Left lung (tissue), 10 donors: ENCODE measurements around the gene DPYD. TPM values are rescaled to one million over a fixed set of nuclear protein-coding genes. Genes with fewer than 3 reads are reported as not detected.
A peak's percentile ranks its signal among the peaks of the same experiment; 100 is the strongest.

ENCODE experiments used
- ATAC-seq: fragments of 200-7000 bp; cut with Tn5 transposase; one replicate; pipeline ENCODE4 v1.9.1; 2020; ENCODE audit warnings: moderate library complexity
- DNase-seq, 4 donors: peaks; one replicate each; pipeline ENCODE4 v3.0.0-alpha.2; 2013 to 2020
- H3K27ac ChIP-seq, 2 donors: fragments of 200-600 bp; sonication (generic) in 1 of 2; one replicate each; pipeline versions ENCODE4 v1.5.0 to v1.8.0; 2020 to 2021
- H3K27me3 ChIP-seq, 2 donors: fragments of 200-600 bp; sonication (generic) in 1 of 2; one replicate each; pipeline versions ENCODE4 v1.5.0 to v1.8.0; 2020 to 2021
- H3K36me3 ChIP-seq, 2 donors: fragments of 200-600 bp; sonication (generic) in 1 of 2; one replicate each; pipeline versions ENCODE4 v1.5.0 to v1.8.0; 2020 to 2021
- H3K4me1 ChIP-seq, 2 donors: fragments of 200-600 bp; one replicate each; pipeline ENCODE4 v1.8.0; 2021
- H3K4me3 ChIP-seq, 2 donors: fragments of 200-600 bp; sonication (generic) in 1 of 2; one replicate each; pipeline versions ENCODE4 v1.5.0 to v1.8.0; 2020 to 2021; ENCODE audit warnings: mild to moderate bottlenecking in 1 of 2
- H3K9me3 ChIP-seq, 2 donors: fragments of 200-600 bp; sonication (generic) in 1 of 2; one replicate each; pipeline versions ENCODE4 v1.5.0 to v1.8.0; 2020 to 2021
- intact Hi-C, 2 donors: fragments of 100-400 bp; cut with DNase I; formaldehyde crosslinking; loops; one replicate each; pipeline versions ENCODE4 v1.11.2 to v1.14.2; 2022
- polyA plus RNA-seq, 6 donors: library from polyadenylated mRNA; unstranded; fragments of 120-200 nt; gene quantifications; one replicate each; pipeline ENCODE4 v1.2.1, GENCODE V29; 2013; ENCODE audit not compliant: insufficient read length in 6 of 6
- total RNA-seq, 2 donors: library from RNA; stranded (reverse); fragmentation: NEBNext Ultra II Directional; extraction: Animal tissue kit (Norgen Biotek cat#: 25700); gene quantifications; one replicate each; pipeline ENCODE4 v1.2.1, GENCODE V29; 2021
- TF ChIP-seq, protein P1 (sequence below), 2 donors: fragments of 200-600 bp; sonication (generic) in 1 of 2; IDR thresholded peaks; one replicate each; pipeline versions ENCODE4 v1.5.0 to v1.8.0; 2021; ENCODE audit warnings: antibody characterized with exemption in 2 of 2
- donor health status: DM: no; HTN: yes; CAD: no.
- donor health status: DM: no; HTN: no; CAD: no.

DPYD gene
- total and polyA plus RNA-seq, 8 donors, result 21.4 to 106 (median 26.1) TPM

DNA sequence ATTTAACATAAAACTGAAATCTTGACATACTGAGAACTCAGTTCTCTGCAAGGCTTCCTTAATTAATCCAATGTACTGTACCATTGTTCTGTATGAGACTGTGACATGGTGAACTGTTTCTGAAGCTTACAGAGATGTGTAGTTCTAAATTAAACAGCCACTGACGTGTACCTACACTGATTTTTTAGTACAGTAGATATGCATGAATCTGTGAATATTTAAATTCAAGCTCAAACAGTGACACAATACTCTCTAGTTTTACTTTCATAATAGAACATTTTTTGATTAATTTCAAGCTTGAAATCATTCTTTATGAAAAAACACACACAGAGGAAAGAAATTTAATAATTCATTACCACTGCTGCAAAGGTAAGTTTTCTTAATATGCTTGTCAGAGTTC is 621.9 kb downstream of the DPYD start:
- intact Hi-C loops, result no loop called here
- H3K4me3 ChIP-seq, result no peak overlapping the region
- H3K9me3 ChIP-seq, result no peaks in the 10 kb centered on the region
- no peak overlapping the region for H3K27ac ChIP-seq
- H3K27me3 ChIP-seq, result no peaks in the 10 kb centered on the region
- ATAC-seq, result no peak
- no peaks in the 10 kb centered on the region for H3K4me1 ChIP-seq
- TF ChIP-seq, protein P1, sequence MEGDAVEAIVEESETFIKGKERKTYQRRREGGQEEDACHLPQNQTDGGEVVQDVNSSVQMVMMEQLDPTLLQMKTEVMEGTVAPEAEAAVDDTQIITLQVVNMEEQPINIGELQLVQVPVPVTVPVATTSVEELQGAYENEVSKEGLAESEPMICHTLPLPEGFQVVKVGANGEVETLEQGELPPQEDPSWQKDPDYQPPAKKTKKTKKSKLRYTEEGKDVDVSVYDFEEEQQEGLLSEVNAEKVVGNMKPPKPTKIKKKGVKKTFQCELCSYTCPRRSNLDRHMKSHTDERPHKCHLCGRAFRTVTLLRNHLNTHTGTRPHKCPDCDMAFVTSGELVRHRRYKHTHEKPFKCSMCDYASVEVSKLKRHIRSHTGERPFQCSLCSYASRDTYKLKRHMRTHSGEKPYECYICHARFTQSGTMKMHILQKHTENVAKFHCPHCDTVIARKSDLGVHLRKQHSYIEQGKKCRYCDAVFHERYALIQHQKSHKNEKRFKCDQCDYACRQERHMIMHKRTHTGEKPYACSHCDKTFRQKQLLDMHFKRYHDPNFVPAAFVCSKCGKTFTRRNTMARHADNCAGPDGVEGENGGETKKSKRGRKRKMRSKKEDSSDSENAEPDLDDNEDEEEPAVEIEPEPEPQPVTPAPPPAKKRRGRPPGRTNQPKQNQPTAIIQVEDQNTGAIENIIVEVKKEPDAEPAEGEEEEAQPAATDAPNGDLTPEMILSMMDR (IDR thresholded peaks at IDR 0.05), result no peak
- DNase-seq, result no peak
- H3K36me3 ChIP-seq, result peaks cover 0 to 17% of the 10 kb centered on the region in 2 donors

DNA sequence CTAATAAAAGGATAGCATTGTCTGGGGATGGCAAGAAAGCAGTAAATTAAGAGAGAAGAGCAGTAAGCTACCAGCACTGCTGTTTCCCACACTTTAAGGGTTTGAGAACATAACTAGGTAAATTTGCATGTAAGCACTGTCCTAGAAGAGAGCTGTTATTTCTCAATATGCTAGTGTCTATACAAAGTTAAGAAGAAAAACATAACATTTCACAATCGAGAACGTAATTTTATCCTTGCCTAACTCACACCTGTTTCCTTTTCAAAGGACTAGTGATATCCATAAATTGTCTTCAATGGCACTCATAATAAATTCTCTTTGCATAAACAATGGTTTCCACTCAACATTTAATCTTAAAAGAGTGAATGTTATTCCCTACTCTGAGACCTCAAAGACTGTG is 623.2 kb downstream of the DPYD start:
- Histone ChIP-seq H3K27ac (no peak overlapping the region), H3K27me3 (no peaks in the 10 kb centered on the region), H3K4me3 (no peak overlapping the region), H3K36me3 (peaks cover 0 to 17% of the 10 kb centered on the region in 2 donors), H3K4me1 (no peaks in the 10 kb centered on the region), H3K9me3 (no peaks in the 10 kb centered on the region)
- TF ChIP-seq, protein P1 (IDR thresholded peaks at IDR 0.05), result no peak
- intact Hi-C loops, result no loop called here
- ATAC-seq (peak; percentile 40), DNase-seq (no peak)

DNA sequence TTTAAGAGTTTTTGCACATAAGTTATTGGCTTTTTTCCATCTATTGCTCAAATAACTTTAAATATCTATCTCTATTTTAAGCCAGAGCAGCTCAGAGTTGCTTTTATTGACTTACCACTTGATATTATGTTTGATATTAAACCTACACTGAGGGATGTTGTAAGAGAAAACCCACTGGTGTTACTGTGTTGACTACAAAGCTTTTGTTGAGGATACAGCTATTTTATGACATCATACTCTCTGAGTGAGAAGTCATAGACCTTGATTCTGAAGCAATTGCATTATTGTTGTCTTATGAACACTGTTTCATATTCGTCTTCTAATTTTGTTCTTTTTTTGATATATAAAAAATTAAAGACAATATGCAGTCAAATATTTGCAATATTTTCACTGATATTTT is 638.9 kb downstream of the DPYD start:
- Histone ChIP-seq H3K27me3 (no peaks in the 10 kb centered on the region), H3K27ac (no peak overlapping the region), H3K9me3 (peaks cover 0 to 4% of the 10 kb centered on the region in 2 donors), H3K4me1 (peaks cover 0 to 6% of the 10 kb centered on the region in 2 donors), H3K36me3 (no peaks in the 10 kb centered on the region), H3K4me3 (no peak overlapping the region)
- intact Hi-C loops, result no loop called here
- ATAC-seq (peak; percentile 63), DNase-seq (no peak)
- TF ChIP-seq, protein P1 (IDR thresholded peaks at IDR 0.05), result no peak

DNA sequence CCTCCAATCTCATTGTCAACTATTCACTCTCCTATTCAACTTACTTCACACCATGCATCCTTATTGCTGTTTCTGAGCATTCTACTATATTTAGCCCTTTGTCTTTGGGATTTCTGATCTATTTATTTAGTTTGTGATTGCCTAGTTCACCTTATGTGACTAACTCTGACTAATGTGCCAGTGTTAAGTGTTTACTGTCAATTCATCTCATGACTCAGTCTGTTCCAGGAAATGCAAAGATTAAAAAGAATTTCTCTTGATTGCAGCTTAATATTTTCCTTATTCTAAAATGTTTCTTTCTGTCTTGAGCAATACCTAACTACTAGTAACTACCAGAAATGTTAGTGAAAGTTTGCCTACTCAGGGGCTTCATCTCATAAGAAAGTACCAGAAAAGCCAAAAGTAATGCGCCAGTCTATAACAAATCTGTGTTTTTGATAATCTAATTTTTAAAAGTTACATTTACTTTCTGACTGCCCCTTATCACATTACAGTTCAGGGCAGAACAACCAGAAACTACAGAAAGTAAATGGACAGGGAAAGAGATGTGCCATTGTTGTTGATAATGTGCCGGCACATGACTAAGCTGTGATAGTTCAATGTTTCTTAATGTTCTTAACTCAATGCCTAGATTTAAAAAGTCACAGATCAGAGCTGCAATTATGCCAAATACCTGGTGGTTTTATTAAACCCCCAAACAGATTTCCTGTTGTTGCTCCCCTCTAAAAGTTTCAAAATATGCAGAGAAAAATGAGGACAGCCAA is 642.8 kb downstream of the DPYD start:
- Histone ChIP-seq H3K9me3 (peaks cover 0 to 5% of the 10 kb centered on the region in 2 donors), H3K27ac (peak overlapping the region; percentile 73 to 80), H3K27me3 (no peaks in the 10 kb centered on the region), H3K4me3 (no peak overlapping the region), H3K4me1 (peaks cover 0 to 6% of the 10 kb centered on the region in 2 donors), H3K36me3 (no peaks in the 10 kb centered on the region)
- intact Hi-C loops, result no loop called here
- no peak for DNase-seq
- peak; percentile 91 for ATAC-seq
- TF ChIP-seq, protein P1 (IDR thresholded peaks at IDR 0.05), result no peak

DNA sequence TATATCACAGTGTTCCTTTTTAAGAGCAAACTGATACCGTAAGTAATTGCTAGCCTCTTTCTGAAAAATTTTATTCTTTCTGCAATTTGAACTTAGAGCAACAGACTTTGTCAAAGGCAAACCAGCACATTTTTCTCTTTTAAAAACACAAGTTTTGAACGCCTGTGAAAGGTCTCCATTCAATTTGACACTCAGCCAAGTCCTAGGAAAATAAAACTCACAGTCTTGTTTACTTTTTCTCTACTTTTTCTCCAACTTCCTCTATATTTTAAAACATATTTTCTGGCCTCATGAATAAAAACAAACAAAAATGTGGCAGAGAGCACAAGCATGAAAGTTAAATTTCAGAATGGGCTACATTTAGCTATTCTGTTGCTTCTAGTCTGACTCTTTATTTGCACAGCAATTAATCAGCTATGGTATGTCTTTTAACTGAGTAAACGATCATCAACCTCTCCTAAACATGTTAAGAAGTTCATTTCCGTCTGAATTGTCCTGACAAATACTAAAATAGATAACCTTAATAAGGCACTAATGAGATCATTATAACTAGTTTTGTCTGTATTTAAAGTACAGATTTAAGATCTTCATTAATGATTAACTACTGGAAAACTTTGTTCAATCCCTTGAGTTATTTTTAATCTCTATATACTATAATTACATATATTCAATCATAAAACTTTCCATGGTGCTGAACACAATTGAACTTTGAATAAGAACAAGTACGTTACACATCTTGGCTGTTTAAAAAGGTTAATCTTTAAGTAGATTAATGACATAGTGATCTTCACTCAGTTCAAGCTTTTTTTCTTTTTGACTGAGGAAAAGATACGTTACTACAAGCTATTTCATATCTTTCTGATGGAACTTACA is 648.7 kb downstream of the DPYD start:
- H3K4me3 ChIP-seq, result no peak overlapping the region
- DNase-seq, result peak in 1 of 4 donors; percentile 10
- H3K27ac ChIP-seq, result peak overlapping the region in 1 of 2 donors; percentile 14
- H3K9me3 ChIP-seq, result peaks cover 0 to 5% of the 10 kb centered on the region in 2 donors
- no peaks in the 10 kb centered on the region for H3K27me3 ChIP-seq
- intact Hi-C loops, result no loop called here
- H3K36me3 ChIP-seq, result no peaks in the 10 kb centered on the region
- ATAC-seq, result peak; percentile 30
- TF ChIP-seq, protein P1 (IDR thresholded peaks at IDR 0.05), result no peak
- H3K4me1 ChIP-seq, result peaks cover 12 to 16% of the 10 kb centered on the region in 2 donors
